ENCODE results near the gene SEC14L6. TPM values are rescaled to one million over a fixed set of nuclear protein-coding genes. Genes with fewer than 3 reads are reported as not detected.

Gene SEC14L6
- total and polyA plus RNA-seq, 9 of the 15 experiments (the other 6 are each of a cell fraction or from before 2014, with no cell fraction given), result 0.29 to 6.1 (median 1.9) TPM

- Histone ChIP-seq H3K27ac (ENCODE audit: extremely low read depth, low read depth, low read length) (no peak overlapping the region), H3K4me2 (ENCODE audit: insufficient read depth, low read length) (no peak overlapping the region), H3K79me2 (ENCODE audit: control insufficient read depth, insufficient read depth, low read length) (no peaks in the 10 kb centered on the region), H3K4me3 (no peak overlapping the region), H3K9me3 (replicated peaks; ENCODE audit: control insufficient read depth, insufficient read depth, low read depth, low read length) (no peaks in the 10 kb centered on the region), H3K36me3 (ENCODE audit: control insufficient read depth, insufficient read depth, low read length) (no peaks in the 10 kb centered on the region), H3K9me1 (ENCODE audit: control insufficient read depth, insufficient read depth, low read length) (no peaks in the 10 kb centered on the region), H3K27me3 (ENCODE audit: control insufficient read depth in 2 of 2, insufficient read depth in 2 of 2, low read length in 2 of 2) (peaks cover 2 to 39% of the 10 kb centered on the region in 2 experiments; a peak in 4 of 5 replicates), H4K20me1 (replicated peaks; ENCODE audit: control insufficient read depth, insufficient read depth, low read length) (no peaks in the 10 kb centered on the region), H2AFZ (ENCODE audit: low read depth, low read length) (no peak overlapping the region), H3K9ac (ENCODE audit: insufficient read depth in 1 of 2, low read depth in 2 of 2, low read length in 2 of 2) (no peak overlapping the region), H3K4me1 (replicated peaks in 1 of 2; ENCODE audit: control insufficient read depth in 2 of 2, insufficient read depth in 2 of 2, low read length in 2 of 2) (peaks cover 0 to 6% of the 10 kb centered on the region in 2 experiments; a peak in 2 of 5 replicates)
- no TSS peak for BruUV-seq (replicated peaks)
- no peak for ATAC-seq
- ChIA-PET CTCF (ENCODE audit: low intra/inter-chr PET ratio) (no interaction called here), POLR2A (no interaction called here)
- in situ Hi-C loops (cut with MboI), result no loop called here
- intact Hi-C loops (cut with micrococcal nuclease), result no loop called here
- no peak for DNase-seq (ENCODE audit: extremely low read depth in 1 of 4, low spot score in 3 of 4)
- 9% methylated on average over 4 of the region's 4 CpGs for WGBS (ENCODE audit: insufficient coverage, low coverage, missing lambda C conversion rate)
- FAIRE-seq, result no peak
- TF ChIP-seq ZNF224 (CRISPR knock-in tag; IDR thresholded peaks at IDR 0.05), result no peak
- no peak for TF ChIP-seq TFAP4 (CRISPR knock-in tag; IDR thresholded peaks at IDR 0.05; ENCODE audit: borderline replicate concordance)
- TF ChIP-seq ZBTB5 (IDR thresholded peaks at IDR 0.05), result no peak
- no peak for TF ChIP-seq GMEB1 (CRISPR knock-in tag; IDR thresholded peaks at IDR 0.05)
- TF ChIP-seq SMARCA5 (IDR thresholded peaks at IDR 0.05), result no peak
- no peak for TF ChIP-seq TCF7 (IDR thresholded peaks at IDR 0.05; ENCODE audit: borderline replicate concordance)
- TF ChIP-seq NFE2 (IDR thresholded peaks at IDR 0.05; ENCODE audit: low read depth), result no peak
- TF ChIP-seq AFF1 (IDR thresholded peaks at IDR 0.05; ENCODE audit: low read depth in 1 of 2, partially characterized antibody in 2 of 2), result no peak
- TF ChIP-seq SRSF3 (IDR thresholded peaks at IDR 0.05; ENCODE audit: insufficient read depth, low read length), result no peak
- no peak for TF ChIP-seq TAF7 (tag; IDR thresholded peaks at IDR 0.05)
- no peak for TF ChIP-seq ZNF124 (CRISPR knock-in tag; IDR thresholded peaks at IDR 0.05)
Observed at GRCh38 chr22:30472994-30473720, 73.4 kb downstream of the SEC14L6 start.
